Large intestine (tissue), 3 donors: Measurements from ENCODE around the gene SMARCA2. TPM values are rescaled to one million over a fixed set of nuclear protein-coding genes. Genes with fewer than 3 reads are reported as not detected.
"Not testable (repeated sequence)": the region's sequence is repeated elsewhere in the genome, so short reads cannot be mapped to it uniquely, and the experiment has no call there.

ENCODE experiments used
- DNase-seq, 2 donors: peaks; one replicate each; pipeline versions ENCODE4 v3.0.0 to v3.0.0-alpha.2; 2013
- H3K27ac ChIP-seq: one replicate; pipeline ENCODE4 v1.5.1; 2013; ENCODE audit warnings: low read length
- H3K27me3 ChIP-seq: 2 replicates; pipeline ENCODE4 v1.6.1; 2013; ENCODE audit warnings: low read length; ENCODE audit not compliant: control insufficient read depth, insufficient read depth
- H3K36me3 ChIP-seq: 2 replicates; pipeline ENCODE4 v1.6.1; 2013; ENCODE audit warnings: low read length; ENCODE audit not compliant: control insufficient read depth, insufficient read depth
- H3K4me1 ChIP-seq: one replicate; pipeline ENCODE4 v1.6.1; 2013; ENCODE audit warnings: low read length; ENCODE audit not compliant: control insufficient read depth, insufficient read depth
- H3K4me3 ChIP-seq: one replicate; pipeline ENCODE4 v1.5.1; 2013; ENCODE audit warnings: low read length
- H3K9me3 ChIP-seq: one replicate; pipeline ENCODE4 v1.6.1; 2013; ENCODE audit warnings: mild to moderate bottlenecking, low read depth, low read length, moderate library complexity; ENCODE audit not compliant: control insufficient read depth
- WGBS: methylation state at CpG from one replicate; pipeline ENCODE4 v1.1.5; 2013; ENCODE audit warnings: low lambda C conversion rate; ENCODE audit not compliant: insufficient coverage; 5-methylcytosine and 5-hydroxymethylcytosine counted together
- polyA plus RNA-seq: library from polyadenylated mRNA; unstranded; fragments of 120-200 nt; gene quantifications from one replicate; pipeline ENCODE4 v1.2.1, GENCODE V29; 2013

The SMARCA2 gene
- polyA plus RNA-seq, 1 donor: 61.1 TPM

DNA sequence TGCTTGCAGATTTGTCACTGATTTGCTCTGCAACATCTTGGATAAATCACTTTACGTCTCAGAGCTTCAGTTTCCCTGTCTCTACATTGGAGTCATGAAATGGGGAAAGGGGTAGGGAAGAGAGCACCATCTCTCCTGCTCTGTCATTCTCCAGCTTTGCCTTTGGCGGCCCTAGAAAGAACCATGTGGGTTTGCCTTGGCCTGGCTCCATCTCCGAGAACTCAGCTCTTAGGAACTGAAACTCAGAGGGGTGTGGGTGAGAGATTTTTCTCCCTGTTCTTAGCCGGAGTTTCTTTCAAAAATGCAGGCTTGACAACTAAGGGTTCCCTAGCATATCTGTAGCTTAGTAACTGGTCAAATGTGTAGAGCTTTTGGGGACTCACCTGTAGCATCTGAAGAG, 123.5 kb downstream of the SMARCA2 start:
- Histone ChIP-seq H3K4me3 (no peak overlapping the region), H3K27me3 (no peaks in the 10 kb centered on the region), H3K9me3 (no peaks in the 10 kb centered on the region), H3K4me1 (no peaks in the 10 kb centered on the region), H3K36me3 (peaks cover 26% of the 10 kb centered on the region), H3K27ac (no peak overlapping the region)
- no peak for DNase-seq
- WGBS: no CpG with 5 or more reads among the region's 4 CpGs

DNA sequence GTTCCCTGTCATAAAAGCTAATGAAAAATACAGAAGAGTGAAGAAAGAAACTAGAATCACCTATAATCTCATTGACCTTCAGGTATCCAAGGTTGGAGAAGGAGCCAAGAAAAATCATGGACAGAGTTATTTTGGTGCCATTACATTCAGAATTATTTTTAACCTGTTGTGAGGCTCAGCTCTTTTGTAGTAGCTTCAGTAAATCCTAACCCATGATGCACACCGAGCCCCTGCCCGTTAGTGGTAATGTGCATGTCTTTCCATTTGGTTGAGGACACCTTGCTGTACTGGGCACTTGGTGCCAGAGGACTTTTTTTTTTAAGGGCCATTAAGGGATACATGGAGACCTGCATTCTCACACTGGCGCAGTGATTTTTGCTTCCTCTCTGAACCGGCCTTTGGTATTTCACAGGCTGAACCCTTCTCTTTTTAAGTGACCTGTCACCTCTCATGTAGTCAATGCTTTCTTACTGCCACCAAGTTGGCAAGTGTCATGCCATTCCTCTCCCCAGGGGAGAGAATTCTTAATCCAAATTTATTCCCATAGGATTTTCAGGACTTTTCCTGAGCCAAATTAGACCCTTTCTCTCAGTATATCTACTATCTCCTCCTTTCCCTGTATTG, 125.6 kb downstream of the SMARCA2 start:
- Histone ChIP-seq H3K27me3 (no peaks in the 10 kb centered on the region), H3K4me1 (no peaks in the 10 kb centered on the region), H3K9me3 (no peaks in the 10 kb centered on the region), H3K36me3 (peaks cover 26% of the 10 kb centered on the region), H3K4me3 (no peak overlapping the region), H3K27ac (no peak overlapping the region)
- no CpG with 5 or more reads among the region's 4 CpGs for WGBS
- DNase-seq: no peak

DNA sequence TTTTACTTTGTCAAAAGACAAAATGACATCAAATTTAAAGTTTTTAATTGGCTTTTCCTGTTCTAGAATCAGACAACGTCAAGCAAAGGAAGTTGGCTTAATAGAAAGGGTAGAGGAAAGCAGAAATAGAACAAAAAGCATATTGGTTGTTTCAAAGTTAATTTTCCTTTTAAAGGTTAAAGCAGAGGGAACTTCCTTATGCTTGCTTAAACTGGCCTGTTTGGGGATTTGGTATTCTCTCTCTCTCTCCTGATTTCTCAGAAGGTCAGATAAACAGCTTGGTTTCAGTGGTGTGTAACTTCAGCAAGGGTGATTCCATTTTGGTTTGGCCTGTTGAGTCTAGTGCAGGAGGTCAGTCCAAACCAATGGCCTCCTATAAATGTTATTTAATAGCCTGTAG, 127.1 kb downstream of the SMARCA2 start:
- Histone ChIP-seq H3K36me3 (peaks cover 23% of the 10 kb centered on the region), H3K4me1 (no peaks in the 10 kb centered on the region), H3K9me3 (no peaks in the 10 kb centered on the region), H3K4me3 (no peak overlapping the region), H3K27ac (no peak overlapping the region), H3K27me3 (no peaks in the 10 kb centered on the region)
- WGBS: 86% methylated on average over 1 of the region's 1 CpG
- no peak for DNase-seq

DNA sequence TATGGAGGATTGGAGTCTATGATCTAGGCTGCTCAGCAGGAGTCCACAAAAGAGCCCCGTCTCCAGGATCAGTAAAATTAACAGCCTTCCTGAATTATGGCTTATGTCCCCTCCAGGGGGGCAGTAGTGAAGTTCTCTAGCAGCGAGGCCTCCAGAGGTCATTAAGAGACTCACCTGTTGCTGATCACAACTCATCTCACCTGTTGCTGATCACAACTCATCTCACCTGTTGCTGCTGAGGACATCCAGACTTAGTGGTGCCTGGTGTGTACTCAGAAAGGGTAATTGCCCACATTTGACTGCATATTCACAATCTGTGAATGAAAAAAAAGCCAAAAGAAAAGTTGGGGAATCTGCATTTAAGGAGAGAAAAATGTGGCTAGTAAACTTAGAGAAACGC, 129.5 kb downstream of the SMARCA2 start:
- H3K27ac ChIP-seq: no peak overlapping the region
- H3K4me3 ChIP-seq: no peak overlapping the region
- no CpG with 5 or more reads among the region's 3 CpGs for WGBS
- peaks cover 18% of the 10 kb centered on the region for H3K36me3 ChIP-seq
- H3K27me3 ChIP-seq: no peaks in the 10 kb centered on the region
- DNase-seq: no peak
- H3K4me1 ChIP-seq: no peaks in the 10 kb centered on the region
- H3K9me3 ChIP-seq: no peaks in the 10 kb centered on the region

DNA sequence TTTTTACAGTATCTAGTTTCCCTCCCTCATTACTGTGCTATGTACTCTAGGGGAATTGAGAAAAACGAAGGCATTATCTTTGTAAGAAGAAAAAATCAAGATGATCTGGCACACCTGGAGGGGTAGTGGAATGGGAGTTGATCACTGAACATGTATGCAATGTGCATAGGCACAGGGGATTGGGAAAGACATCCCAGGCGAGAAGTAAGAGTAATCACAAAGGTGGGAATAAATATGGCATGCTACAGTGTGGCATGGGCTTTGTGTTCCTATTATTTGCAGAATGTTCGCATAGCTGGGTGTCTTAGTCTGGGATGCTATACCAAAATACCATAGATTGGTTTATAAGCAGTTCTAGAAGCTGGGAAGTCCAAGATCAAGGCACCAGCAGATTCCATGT, 130.6 kb downstream of the SMARCA2 start:
- Histone ChIP-seq H3K4me1 (no peaks in the 10 kb centered on the region), H3K36me3 (peaks cover 22% of the 10 kb centered on the region), H3K9me3 (no peaks in the 10 kb centered on the region), H3K27me3 (no peaks in the 10 kb centered on the region), H3K27ac (no peak overlapping the region), H3K4me3 (no peak overlapping the region)
- no peak for DNase-seq
- WGBS: 90% methylated on average over 2 of the region's 3 CpGs

DNA sequence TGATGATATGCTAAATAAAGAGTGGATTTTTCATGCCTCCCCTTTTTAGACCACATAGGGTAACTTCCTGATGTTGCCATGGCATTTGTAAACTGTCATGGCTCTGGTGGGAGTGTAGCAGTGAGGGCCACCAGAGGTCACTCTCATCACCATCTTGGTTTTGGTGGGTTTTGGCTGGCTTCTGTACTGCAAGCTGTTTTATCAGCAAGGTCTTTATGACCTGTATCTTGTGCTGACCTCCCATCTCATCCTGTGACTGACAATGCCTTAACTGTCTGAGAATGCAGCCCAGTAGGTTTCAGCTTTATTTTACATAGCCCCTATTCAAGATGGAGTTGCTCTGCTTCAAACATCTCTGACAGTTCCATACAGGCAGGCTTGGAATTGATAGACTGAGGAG, 131.6 kb downstream of the SMARCA2 start:
- DNase-seq, H3K9me3 ChIP-seq, H3K27me3 ChIP-seq, H3K4me1 ChIP-seq, H3K4me3 ChIP-seq, H3K27ac ChIP-seq: not testable (repeated sequence)
- H3K36me3 ChIP-seq: peaks cover 25% of the 10 kb centered on the region

DNA sequence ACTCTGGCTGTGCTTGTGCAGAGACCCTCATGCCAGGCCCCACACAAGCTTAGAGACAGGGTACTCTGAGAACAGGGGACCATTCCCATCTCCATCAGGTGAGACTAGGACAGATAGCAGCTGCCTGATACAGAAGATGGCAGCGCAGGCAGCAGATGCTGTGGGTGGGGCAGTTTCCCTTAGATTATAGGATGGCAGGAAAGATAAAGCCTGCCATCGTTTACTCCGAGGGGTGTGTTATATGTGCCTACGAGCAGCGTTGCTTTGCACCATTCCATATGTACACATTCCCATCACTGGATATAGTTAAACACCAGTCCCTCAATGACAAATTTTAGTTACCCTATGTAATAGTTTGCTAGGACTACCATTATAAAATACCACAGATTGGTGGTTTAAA, 135.2 kb downstream of the SMARCA2 start:
- WGBS: no CpG with 5 or more reads among the region's 5 CpGs
- no peak overlapping the region for H3K4me3 ChIP-seq
- DNase-seq: no peak

DNA sequence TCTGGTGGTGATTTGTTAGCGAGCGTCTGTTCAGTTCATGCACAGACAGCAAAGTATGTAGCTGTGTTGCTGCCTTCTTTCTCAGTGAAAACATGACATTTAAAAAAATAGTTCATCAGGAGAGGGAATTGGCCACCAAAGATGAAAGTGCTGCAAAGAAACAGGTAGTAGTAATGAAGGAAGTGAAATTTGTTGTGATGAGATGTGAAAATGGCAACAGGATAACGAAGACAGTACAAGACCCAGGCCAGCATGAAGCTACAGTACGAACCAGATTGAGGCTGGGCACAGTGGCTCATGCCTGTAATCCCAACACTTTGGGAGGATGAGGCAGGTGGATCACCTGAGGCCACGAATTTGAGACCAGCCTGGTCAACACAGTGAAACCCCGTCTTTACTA, 136.0 kb downstream of the SMARCA2 start:
- DNase-seq: no peak
- no CpG with 5 or more reads among the region's 6 CpGs for WGBS
- no peak overlapping the region for H3K4me3 ChIP-seq
- no peak overlapping the region for H3K27ac ChIP-seq
- H3K4me1 ChIP-seq: peaks cover 6% of the 10 kb centered on the region
- no peaks in the 10 kb centered on the region for H3K27me3 ChIP-seq
- H3K9me3 ChIP-seq: no peaks in the 10 kb centered on the region
- H3K36me3 ChIP-seq: peaks cover 10% of the 10 kb centered on the region

More for the DNA sequence above, 135.2 kb downstream of the SMARCA2 start:
- Histone ChIP-seq H3K27me3 (no peaks in the 10 kb centered on the region), H3K9me3 (no peaks in the 10 kb centered on the region), H3K36me3 (peaks cover 10% of the 10 kb centered on the region), H3K4me1 (peaks cover 6% of the 10 kb centered on the region), H3K27ac (no peak overlapping the region)

DNA sequence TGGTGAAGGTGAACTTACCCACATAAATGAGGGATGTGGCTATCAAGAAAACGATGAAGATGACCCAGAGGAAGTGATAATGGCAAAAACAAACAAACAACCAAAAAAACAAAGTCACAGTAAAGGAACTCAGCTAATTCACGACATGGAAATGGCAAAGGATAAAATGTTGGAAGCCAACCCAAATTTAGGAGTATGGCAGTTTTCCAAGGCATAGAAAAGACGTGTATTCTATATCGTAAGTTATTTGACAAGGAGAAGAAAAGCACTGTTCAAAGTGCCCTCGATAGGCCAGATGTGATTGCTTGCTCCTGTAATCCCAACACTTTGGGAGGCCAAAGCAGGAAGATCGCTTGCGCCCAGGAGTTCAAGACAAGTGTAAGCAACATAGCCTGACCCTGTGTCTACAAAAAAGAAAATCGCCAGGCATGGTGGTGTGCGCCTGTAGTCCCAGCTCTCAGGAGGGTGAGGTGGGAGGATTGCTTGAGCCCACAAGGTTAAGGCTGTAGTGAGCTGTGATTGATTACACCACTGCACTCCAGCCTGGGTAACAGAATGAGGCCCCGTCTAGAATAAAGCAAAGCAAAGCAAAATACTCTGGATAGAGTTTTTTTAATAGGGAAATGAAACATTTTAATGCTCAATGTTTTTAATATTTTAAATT, 138.0 kb downstream of the SMARCA2 start:
- H3K4me3 ChIP-seq: no peak overlapping the region
- peak in 1 of 2 donors; percentile 45 for DNase-seq
- no peaks in the 10 kb centered on the region for H3K9me3 ChIP-seq
- no peaks in the 10 kb centered on the region for H3K27me3 ChIP-seq
- peaks cover 10% of the 10 kb centered on the region for H3K36me3 ChIP-seq
- peaks cover 8% of the 10 kb centered on the region for H3K4me1 ChIP-seq
- peak overlapping the region; percentile 49 for H3K27ac ChIP-seq
- 80% methylated on average over 2 of the region's 10 CpGs for WGBS

DNA sequence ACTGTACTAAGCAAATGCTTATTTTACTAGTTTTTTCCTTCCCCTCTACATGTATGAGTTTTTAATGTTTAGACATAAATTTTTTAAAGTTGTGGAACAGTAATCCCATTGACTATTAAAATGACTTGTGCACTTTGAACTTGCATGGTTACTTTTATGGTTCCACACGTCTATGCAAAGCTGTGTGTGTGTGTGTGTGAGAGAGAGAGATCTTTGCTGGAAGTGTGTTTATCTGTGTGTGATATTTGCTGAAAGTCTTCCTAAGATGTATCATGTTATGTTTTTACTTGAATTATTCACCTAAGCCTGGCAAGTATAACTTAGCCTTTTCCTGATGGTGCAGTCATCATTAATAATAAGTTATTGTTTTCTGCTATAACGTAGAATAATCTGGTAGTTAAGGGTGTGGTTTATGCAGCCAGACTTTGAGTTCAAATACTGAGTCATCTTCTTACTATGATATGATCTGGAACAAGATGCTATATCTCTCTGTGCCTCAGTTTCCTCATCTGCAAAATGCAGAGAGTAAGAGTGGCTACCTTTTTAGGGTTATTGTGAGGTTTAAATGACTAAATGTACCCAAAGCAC, 138.6 kb downstream of the SMARCA2 start:
- H3K36me3 ChIP-seq: peaks cover 8% of the 10 kb centered on the region
- peak; percentile 26 to 77 for DNase-seq
- H3K9me3 ChIP-seq: no peaks in the 10 kb centered on the region
- H3K4me3 ChIP-seq: no peak overlapping the region
- WGBS: 33% methylated on average over 1 of the region's 2 CpGs
- H3K27me3 ChIP-seq: no peaks in the 10 kb centered on the region
- H3K4me1 ChIP-seq: peaks cover 8% of the 10 kb centered on the region
- peak overlapping the region; percentile 49 for H3K27ac ChIP-seq

DNA sequence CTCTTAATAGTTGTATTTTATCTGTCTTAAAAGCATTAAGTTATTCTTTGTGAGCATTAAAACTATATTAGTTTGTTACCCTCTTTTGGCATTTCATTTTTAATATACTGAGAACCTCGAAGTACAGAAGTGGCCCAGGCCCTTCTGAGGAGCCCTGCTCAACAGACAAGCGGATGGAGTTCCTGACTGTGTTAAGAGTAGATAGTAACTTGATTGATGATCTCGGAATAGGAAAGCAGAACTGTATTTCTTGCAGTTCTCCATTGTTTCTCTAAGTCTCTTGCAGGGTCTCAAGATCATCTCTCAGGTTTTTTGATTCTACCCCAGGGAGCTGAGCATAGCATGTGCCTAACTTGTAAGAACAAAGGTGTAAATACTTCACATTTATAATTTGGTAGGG, 139.6 kb downstream of the SMARCA2 start:
- no CpG with 5 or more reads among the region's 3 CpGs for WGBS
- Histone ChIP-seq H3K9me3 (no peaks in the 10 kb centered on the region), H3K27me3 (no peaks in the 10 kb centered on the region), H3K36me3 (peaks cover 7% of the 10 kb centered on the region), H3K27ac (no peak overlapping the region), H3K4me1 (peaks cover 8% of the 10 kb centered on the region), H3K4me3 (no peak overlapping the region)
- no peak for DNase-seq
